ENCODE results near the gene GLB1L2. TPM values are rescaled to one million over a fixed set of nuclear protein-coding genes. Genes with fewer than 3 reads are reported as not detected.

The GLB1L2 gene
- total RNA-seq, 1 experiment from 2014 or later = 27.1 TPM

- Histone ChIP-seq H3K4me2 (ENCODE audit: low read length) (peak overlapping the region; percentile 93), H3K9ac (ENCODE audit: low read length) (peak overlapping the region; percentile 72), H3K27ac (ENCODE audit: low read depth, low read length) (peak overlapping the region; percentile 14; the same call in 1 of the 2 replicates), H3K4me3 (replicated peaks in 1 of 2; ENCODE audit: low read depth in 1 of 2, low read length in 2 of 2) (peak overlapping the region; percentile 67 to 71), H2AFZ (ENCODE audit: low read depth, low read length, poor library complexity, severe bottlenecking) (no peak overlapping the region), H3K9me3 (ENCODE audit: control insufficient read depth in 1 of 2, insufficient read depth in 1 of 2, low read depth in 1 of 2, low read length in 2 of 2) (no peaks in the 10 kb centered on the region), H4K20me1 (ENCODE audit: insufficient read depth) (no peaks in the 10 kb centered on the region), H3K9me2 (ENCODE audit: insufficient read depth) (no peaks in the 10 kb centered on the region), H3K27me3 (ENCODE audit: insufficient read depth, low read length) (no peaks in the 10 kb centered on the region), H3K4me1 (ENCODE audit: control insufficient read depth in 1 of 2, insufficient read depth in 2 of 2, low read length in 2 of 2) (peaks cover 17 to 38% of the 10 kb centered on the region in 2 experiments; a peak in 3 of 4 replicates), H3K36me3 (ENCODE audit: control insufficient read depth in 1 of 2, insufficient read depth in 2 of 2, low read length in 2 of 2) (no peaks in the 10 kb centered on the region), H3K79me2 (ENCODE audit: insufficient read depth, low read length) (0 out of 2 replicates have a peak, but pooled peaks cover 4% of the 10 kb centered on the region)
- ChIA-PET POLR2A (no interaction called here), RAD21 (ENCODE audit: low non-redundant PET in 1 of 2, low total read pairs in 2 of 2, uncharacterized antibody in 2 of 2, unreplicated experiment in 2 of 2) (no interaction called here), CTCF (no interaction called here)
- intact Hi-C loops (cut with micrococcal nuclease) = loop anchor here (2.0 to 10.0 kb wide), 2 partner anchors 107 to 323 kb away; partner anchors contain the start of gene VPS26B
- peak; percentile 32; the same call in 1 of the 2 replicates for TF ChIP-seq RAD21 (IDR thresholded peaks at IDR 0.05; ENCODE audit: low read depth)
- no peak for TF ChIP-seq TCF7L2 (IDR thresholded peaks at IDR 0.05; ENCODE audit: borderline replicate concordance, extremely low read depth, insufficient read depth, insufficient read length)
- TF ChIP-seq ZNF274 (IDR thresholded peaks at IDR 0.05; ENCODE audit: low read depth, low read length) = no peak
- no peak for TF ChIP-seq CBX3 (IDR thresholded peaks at IDR 0.05; ENCODE audit: low read depth)
- TF ChIP-seq EZH2phosphoT487 (IDR thresholded peaks at IDR 0.05; ENCODE audit: borderline replicate concordance) = no peak
- TF ChIP-seq CTCF (IDR thresholded peaks at IDR 0.05 in 2 of 3, conservative IDR thresholded peaks at IDR 0.05 in 1 of 3; ENCODE audit: borderline replicate concordance in 1 of 3, insufficient read depth in 1 of 3, low read depth in 2 of 3, low read length in 2 of 3) = peak; percentile 14 to 27 (median 26); a peak in 3 of 6 replicates
- no peak for TF ChIP-seq SIN3A (IDR thresholded peaks at IDR 0.05; ENCODE audit: low read depth)
- peak; percentile 36; the same call in 1 of the 2 replicates for TF ChIP-seq ZFX (IDR thresholded peaks at IDR 0.05)
- ATAC-seq = peak; percentile 64
- no TSS peak for BruUV-seq (replicated peaks)
- no peak for DNase-seq (ENCODE audit: low read depth, low spot score)
These were observed 422 bp downstream of the GLB1L2 start for GRCh38 chr11:134332189-134332631.

All from HCT116 (cell line).